ENCODE measurements around the gene PERCC1.

DNA sequence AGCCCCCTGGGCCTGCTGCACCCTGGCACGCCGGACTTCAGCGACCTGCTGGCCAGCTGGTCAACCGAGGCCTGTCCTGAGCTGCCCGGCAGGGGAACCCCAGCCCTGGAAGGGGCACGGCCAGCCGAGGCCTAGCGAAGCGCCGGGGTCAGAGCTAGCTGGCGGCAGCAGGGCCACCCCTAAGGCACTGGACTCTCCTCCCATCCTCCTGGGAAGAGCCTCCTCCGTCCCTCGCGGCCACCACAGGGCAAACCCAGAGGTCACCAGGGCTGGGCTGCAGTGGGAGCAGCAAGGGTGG is 2.3 kb downstream of the PERCC1 start:
- TF ChIP-seq CTCF (IDR thresholded peaks at IDR 0.05) (no peak), E2F4 (CRISPR knock-in tag; IDR thresholded peaks at IDR 0.05; ENCODE audit: borderline replicate concordance, low read depth) (no peak), CREB1 (CRISPR knock-in tag; IDR thresholded peaks at IDR 0.05) (no peak), TEAD4 (CRISPR knock-in tag; IDR thresholded peaks at IDR 0.05) (no peak)
- TF ChIP-seq, protein P1, sequence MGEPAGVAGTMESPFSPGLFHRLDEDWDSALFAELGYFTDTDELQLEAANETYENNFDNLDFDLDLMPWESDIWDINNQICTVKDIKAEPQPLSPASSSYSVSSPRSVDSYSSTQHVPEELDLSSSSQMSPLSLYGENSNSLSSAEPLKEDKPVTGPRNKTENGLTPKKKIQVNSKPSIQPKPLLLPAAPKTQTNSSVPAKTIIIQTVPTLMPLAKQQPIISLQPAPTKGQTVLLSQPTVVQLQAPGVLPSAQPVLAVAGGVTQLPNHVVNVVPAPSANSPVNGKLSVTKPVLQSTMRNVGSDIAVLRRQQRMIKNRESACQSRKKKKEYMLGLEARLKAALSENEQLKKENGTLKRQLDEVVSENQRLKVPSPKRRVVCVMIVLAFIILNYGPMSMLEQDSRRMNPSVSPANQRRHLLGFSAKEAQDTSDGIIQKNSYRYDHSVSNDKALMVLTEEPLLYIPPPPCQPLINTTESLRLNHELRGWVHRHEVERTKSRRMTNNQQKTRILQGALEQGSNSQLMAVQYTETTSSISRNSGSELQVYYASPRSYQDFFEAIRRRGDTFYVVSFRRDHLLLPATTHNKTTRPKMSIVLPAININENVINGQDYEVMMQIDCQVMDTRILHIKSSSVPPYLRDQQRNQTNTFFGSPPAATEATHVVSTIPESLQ (CRISPR knock-in tag; IDR thresholded peaks at IDR 0.05): no peak
